K562 (cell line): ENCODE measurements around the gene FHIT. TPM values are rescaled to one million over a fixed set of nuclear protein-coding genes. Genes with fewer than 3 reads are reported as not detected.

ENCODE experiments used
- ATAC-seq: fragments of 200-7000 bp; cut with Tn5 transposase; 3 replicates; pipeline ENCODE4 v1.9.1; 2020; ENCODE audit warnings: moderate library complexity
- BruUV-seq: library from RNA; stranded (reverse); fragments of 400-500 nt; replicated peaks from 2 replicates; lab custom pipeline; 2021; lab: Mats Ljungman, UMichigan
- CTCF ChIA-PET: fragments of 300-600 bp; formaldehyde crosslinking; extraction: SDS; loops from one replicate; lab custom pipeline; 2021; ENCODE audit warnings: low intra/inter-chr PET ratio; lab: Yijun Ruan, JAX
- POLR2A ChIA-PET: fragments of 300-600, 350-650 bp; sonication (Branson Sonifier 250); formaldehyde crosslinking; extraction: SDS; loops from one replicate; lab custom pipeline; 2021; ENCODE audit warnings: antibody characterized with exemption, inconsistent platforms; lab: Yijun Ruan, JAX
- DNase-seq, 4 experiments: peaks; one replicate each; pipeline versions ENCODE4 v3.0.0 to v3.0.0-alpha.2; 2011 to 2018; ENCODE audit warnings: low spot score in 3 of 4, mixed read lengths in 3 of 4; ENCODE audit errors: extremely low read depth in 1 of 4
- FAIRE-seq: peaks from 2 replicates; lab custom pipeline; 2011; peaks lifted over from hg19 to GRCh38; lab: Jason Lieb, UNC
- H2AFZ ChIP-seq: 2 replicates; pipeline ENCODE4 v1.6.0; 2011; ENCODE audit warnings: low read depth, low read length, control low read depth, inconsistent platforms
- H3K27ac ChIP-seq: fragments of 200-600 bp; 3 replicates; pipeline ENCODE4 v1.8.0; 2011; ENCODE audit warnings: low read depth, mild to moderate bottlenecking, control low read depth, inconsistent platforms, low read length, moderate library complexity, mixed read lengths; ENCODE audit errors: extremely low read depth
- H3K27me3 ChIP-seq, 2 experiments: fragments of 300-600 bp in 1 of 2; 2 replicates in 1 of 2; 3 replicates in 1 of 2; pipeline versions ENCODE4 v1.6.0 to v1.8.0; 2011; ENCODE audit warnings: inconsistent platforms in 2 of 2, low read length in 2 of 2, mild to moderate bottlenecking in 1 of 2, mixed read lengths in 1 of 2, moderate library complexity in 1 of 2; ENCODE audit not compliant: control insufficient read depth in 2 of 2, insufficient read depth in 2 of 2
- H3K36me3 ChIP-seq: fragments of 300-600 bp; 3 replicates; pipeline ENCODE4 v1.8.0; 2011; ENCODE audit warnings: mild to moderate bottlenecking, low read length, inconsistent platforms; ENCODE audit not compliant: control insufficient read depth, insufficient read depth
- H3K4me1 ChIP-seq, 2 experiments: fragments of 200-600 bp in 1 of 2; replicated peaks in 1 of 2; 2 replicates in 1 of 2; 3 replicates in 1 of 2; pipeline versions ENCODE4 v1.5.1 to v1.8.0; 2011; ENCODE audit warnings: inconsistent platforms in 2 of 2, low read length in 2 of 2, mild to moderate bottlenecking in 1 of 2, mixed read lengths in 1 of 2, moderate library complexity in 1 of 2; ENCODE audit not compliant: control insufficient read depth in 2 of 2, insufficient read depth in 2 of 2
- H3K4me2 ChIP-seq: 2 replicates; pipeline ENCODE4 v1.6.1; 2011; ENCODE audit warnings: low read length, control low read depth, inconsistent platforms, mixed read lengths; ENCODE audit not compliant: insufficient read depth
- H3K4me3 ChIP-seq: fragments of 200-600 bp; sonication (generic), shearing (Covaris generic); 2 replicates; pipeline ENCODE4 v1.5.1; 2016; ENCODE audit warnings: control low read depth, inconsistent platforms
- H3K79me2 ChIP-seq: fragments of 200-600 bp; 3 replicates; pipeline ENCODE4 v1.8.0; 2011; ENCODE audit warnings: low read length, inconsistent platforms; ENCODE audit not compliant: control insufficient read depth, insufficient read depth
- H3K9ac ChIP-seq, 2 experiments: 2 replicates each; pipeline versions ENCODE4 v1.6.0 to v1.6.1; 2011; ENCODE audit warnings: low read depth in 2 of 2, low read length in 2 of 2, control low read depth in 1 of 2, inconsistent platforms in 1 of 2, mild to moderate bottlenecking in 1 of 2, mixed read lengths in 1 of 2; ENCODE audit not compliant: insufficient read depth in 1 of 2
- H3K9me1 ChIP-seq: one replicate; pipeline ENCODE4 v1.6.0; 2011; ENCODE audit warnings: inconsistent platforms, mild to moderate bottlenecking, low read length, moderate library complexity; ENCODE audit not compliant: control insufficient read depth, insufficient read depth
- H3K9me3 ChIP-seq: replicated peaks from 2 replicates; pipeline ENCODE4 v1.5.1; 2011; ENCODE audit warnings: low read depth, low read length, inconsistent platforms; ENCODE audit not compliant: control insufficient read depth, insufficient read depth
- H4K20me1 ChIP-seq: replicated peaks from 2 replicates; pipeline ENCODE4 v1.6.1; 2011; ENCODE audit warnings: low read length, inconsistent platforms, mixed read lengths; ENCODE audit not compliant: control insufficient read depth, insufficient read depth
- BMI1 ChIP-seq: fragments of 150-350 bp; IDR thresholded peaks from 2 replicates; pipeline ENCODE4 v1.6.1; 2014; ENCODE audit warnings: low read length
- CBFA2T3 ChIP-seq: fragments of 450-650 bp; IDR thresholded peaks from 2 replicates; pipeline ENCODE4 v1.6.1; 2017
- NCOR1 ChIP-seq: fragments of 450-650 bp; IDR thresholded peaks from 2 replicates; pipeline ENCODE4 v1.6.1; 2016; ENCODE audit warnings: mild to moderate bottlenecking, moderate library complexity
- SMAD4 ChIP-seq: fragments of 250-450 bp; sonication (Bioruptor Pico); conservative IDR thresholded peaks from 2 replicates; pipeline ENCODE4 v1.8.0; 2021; ENCODE audit warnings: inconsistent platforms, mild to moderate bottlenecking, moderate library complexity
- TEAD4 ChIP-seq, 2 experiments: sonication (generic) in 1 of 2; formaldehyde crosslinking in 1 of 2; IDR thresholded peaks; 2 replicates each; pipeline versions ENCODE4 v1.6.1 to v1.8.0; 2012 to 2022; ENCODE audit warnings: borderline replicate concordance in 1 of 2, inconsistent platforms in 1 of 2, low read length in 1 of 2, mild to moderate bottlenecking in 1 of 2, missing genetic modification reagents in 1 of 2
- ZNF253 ChIP-seq: fragments of 250-450 bp; sonication (Bioruptor Pico); conservative IDR thresholded peaks from 2 replicates; pipeline ENCODE4 v1.6.1; 2021; ENCODE audit warnings: mild to moderate bottlenecking
- WGBS: fragments of 100-300 bp; shearing (Covaris generic); methylation state at CpG from one replicate; pipeline ENCODE4 v1.1.6; 2016; ENCODE audit warnings: low coverage, mixed read lengths; ENCODE audit not compliant: insufficient coverage; ENCODE audit errors: missing lambda C conversion rate; 5-methylcytosine and 5-hydroxymethylcytosine counted together
- in situ Hi-C: fragments of 300-500 bp; cut with MboI; formaldehyde crosslinking; loops from 4 replicates; pipeline ENCODE4 v1.15.0; 2018; ENCODE audit warnings: inconsistent platforms, mixed read lengths
- intact Hi-C: fragments of 100-400 bp; cut with micrococcal nuclease; formaldehyde crosslinking; loops from 2 replicates; pipeline ENCODE4 v1.14.2; 2022
- polyA plus RNA-seq, 8 experiments: library from polyadenylated mRNA; depleted of rRNA in 4 of 8; stranded (reverse) in 5 of 8; unstranded in 3 of 8; fragments of >200 nt; fragmentation: Nextera tagmentation in 2 of 8; fragmentation: Illumina TruSeq in 1 of 8; extraction: Ambion mirVana in 2 of 8; extraction: Trizol in 1 of 8; gene quantifications; 2 replicates each; pipeline versions ENCODE4 v1.2.1 to v1.2.3, GENCODE V29; 2011 to 2014; ENCODE audit warnings: inconsistent platforms in 1 of 8, missing spikeins in 1 of 8
- total RNA-seq, 7 experiments: library from RNA; depleted of rRNA in 6 of 7; stranded (reverse); fragments of >200 nt in 6 of 7; fragmentation: Illumina TruSeq in 2 of 7; extraction: Trizol in 2 of 7; gene quantifications; 2 replicates each; pipeline versions ENCODE4 v1.2.1 to v1.2.3, GENCODE V29; 2011 to 2021; ENCODE audit warnings: low replicate concordance in 1 of 7
- TF ChIP-seq, protein P1 (sequence below): fragments of 250-450 bp; sonication (Bioruptor Pico); IDR thresholded peaks from 2 replicates; pipeline ENCODE4 v1.8.0; 2021; ENCODE audit warnings: moderate library complexity, mild to moderate bottlenecking, inconsistent platforms

FHIT gene
- total and polyA plus RNA-seq, 9 of the 15 experiments (the other 6 are each of a cell fraction or from before 2014, with no cell fraction given) = 1.7 to 9.1 (median 4.3) TPM

DNA sequence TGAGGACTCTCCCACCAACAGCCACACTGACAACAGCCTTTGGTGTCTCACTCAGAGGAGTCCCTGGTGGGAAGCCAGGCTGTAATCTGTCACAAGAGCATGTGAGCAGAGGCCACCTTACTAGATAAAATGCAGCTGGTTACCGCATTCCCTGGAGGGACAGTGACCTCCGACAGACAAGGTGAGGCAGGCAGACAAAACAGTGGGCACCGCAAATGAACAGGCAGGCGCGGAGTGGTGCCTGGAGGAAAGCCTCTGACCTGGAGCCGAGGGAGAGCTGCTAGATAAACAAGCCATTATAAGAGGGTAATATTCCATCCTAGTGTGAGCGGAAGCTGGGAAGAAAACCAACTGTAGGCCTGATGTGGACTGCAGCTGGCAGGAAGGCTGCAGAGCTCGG, 736.4 kb downstream of the FHIT start:
- in situ Hi-C loops = no loop called here
- FAIRE-seq = no peak
- H3K9me3 ChIP-seq = no peaks in the 10 kb centered on the region

More for the DNA sequence above, 736.4 kb downstream of the FHIT start:
- peak; percentile 76 for ATAC-seq
- Histone ChIP-seq H3K4me2 (no peak overlapping the region), H2AFZ (no peak overlapping the region; the same call in 1 of the 2 replicates), H3K4me3 (no peak overlapping the region), H3K27me3 (no peaks in the 10 kb centered on the region), H3K4me1 (no peaks in the 10 kb centered on the region; a peak in 1 of 5 replicates), H4K20me1 (no peaks in the 10 kb centered on the region), H3K79me2 (no peaks in the 10 kb centered on the region), H3K9ac (peak overlapping the region in 1 of 2 experiments; percentile 3; a peak in 1 of 4 replicates), H3K36me3 (no peaks in the 10 kb centered on the region), H3K27ac (no peak overlapping the region), H3K9me1 (no peaks in the 10 kb centered on the region)
- 11% methylated on average over 8 of the region's 8 CpGs for WGBS
- intact Hi-C loops = no loop called here
- ChIA-PET POLR2A (interaction anchor here (0.7 to 1.0 kb wide), 3 partner anchors 9 to 237 kb away, joined by 3 read pairs; no protein-coding TSS in a partner anchor), CTCF (no interaction called here)
- BruUV-seq = no TSS peak
- peak in 1 of 4 experiments; percentile 27 for DNase-seq
- TF ChIP-seq NCOR1 (peak; percentile 49; the same call in 1 of the 2 replicates), CBFA2T3 (peak; percentile 51), SMAD4 (CRISPR knock-in tag) (0 out of 2 replicates have a peak, but pooled peaks have one; percentile 46), ZNF253 (CRISPR knock-in tag) (no peak), BMI1 (no peak), TEAD4 (IDR thresholded peaks at IDR 0.05; ENCODE audit: low read length) (0 out of 2 replicates have a peak, but pooled peaks have one; percentile 15), TEAD4 (CRISPR knock-in tag; IDR thresholded peaks at IDR 0.05; ENCODE audit: borderline replicate concordance) (no peak)
- TF ChIP-seq, protein P1, sequence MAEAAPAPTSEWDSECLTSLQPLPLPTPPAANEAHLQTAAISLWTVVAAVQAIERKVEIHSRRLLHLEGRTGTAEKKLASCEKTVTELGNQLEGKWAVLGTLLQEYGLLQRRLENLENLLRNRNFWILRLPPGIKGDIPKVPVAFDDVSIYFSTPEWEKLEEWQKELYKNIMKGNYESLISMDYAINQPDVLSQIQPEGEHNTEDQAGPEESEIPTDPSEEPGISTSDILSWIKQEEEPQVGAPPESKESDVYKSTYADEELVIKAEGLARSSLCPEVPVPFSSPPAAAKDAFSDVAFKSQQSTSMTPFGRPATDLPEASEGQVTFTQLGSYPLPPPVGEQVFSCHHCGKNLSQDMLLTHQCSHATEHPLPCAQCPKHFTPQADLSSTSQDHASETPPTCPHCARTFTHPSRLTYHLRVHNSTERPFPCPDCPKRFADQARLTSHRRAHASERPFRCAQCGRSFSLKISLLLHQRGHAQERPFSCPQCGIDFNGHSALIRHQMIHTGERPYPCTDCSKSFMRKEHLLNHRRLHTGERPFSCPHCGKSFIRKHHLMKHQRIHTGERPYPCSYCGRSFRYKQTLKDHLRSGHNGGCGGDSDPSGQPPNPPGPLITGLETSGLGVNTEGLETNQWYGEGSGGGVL (CRISPR knock-in tag) = no peak
